Upper lobe of left lung (tissue), 4 donors: ENCODE results near the gene IL17RB.

ENCODE experiments used
- EP300 ChIP-seq, 4 donors: sonication (generic); formaldehyde crosslinking; IDR thresholded peaks; one replicate each; pipeline ENCODE4 v1.5.1; 2017; ENCODE audit warnings: antibody characterized with exemption in 4 of 4, control low read depth in 2 of 4
- POLR2A ChIP-seq, 4 donors: fragments of 450-650 bp; IDR thresholded peaks; one replicate each; pipeline ENCODE4 v1.5.1; 2016 to 2017; ENCODE audit warnings: antibody characterized with exemption in 4 of 4, mild to moderate bottlenecking in 2 of 4
- POLR2AphosphoS5 ChIP-seq, 2 donors: sonication (generic); formaldehyde crosslinking; IDR thresholded peaks; one replicate each; pipeline ENCODE4 v1.5.1; 2017; ENCODE audit warnings: antibody characterized with exemption in 2 of 2
- TF ChIP-seq, protein P1 (sequence below), 6 experiments: fragments of 450-650 bp in 4 of 6; fragments of 200-600 bp in 2 of 6; sonication (generic) in 2 of 6; IDR thresholded peaks; one replicate each; pipeline ENCODE4 v1.5.1; 2016 to 2019; ENCODE audit warnings: antibody characterized with exemption in 6 of 6

DNA sequence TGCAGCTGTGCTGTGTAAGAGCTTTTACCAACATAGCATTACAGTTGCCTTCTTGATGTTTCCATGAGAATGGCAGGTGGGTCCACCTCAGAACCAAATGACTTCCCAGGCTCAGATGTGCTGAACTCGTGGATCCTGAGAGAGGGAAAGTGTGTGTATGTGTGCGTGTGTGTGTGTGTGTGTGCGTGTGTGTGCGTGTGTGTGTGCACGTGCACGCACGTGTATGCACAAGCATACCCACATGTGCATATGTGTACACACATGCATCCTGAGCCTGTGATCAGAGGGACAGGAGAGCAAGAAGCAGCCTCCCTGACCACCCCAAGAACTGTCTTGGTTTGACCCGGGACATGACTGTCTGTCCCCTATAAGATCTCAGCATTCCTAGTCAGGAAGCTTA lies 48.2 kb upstream of the IL17RB start:
- TF ChIP-seq, protein P1, sequence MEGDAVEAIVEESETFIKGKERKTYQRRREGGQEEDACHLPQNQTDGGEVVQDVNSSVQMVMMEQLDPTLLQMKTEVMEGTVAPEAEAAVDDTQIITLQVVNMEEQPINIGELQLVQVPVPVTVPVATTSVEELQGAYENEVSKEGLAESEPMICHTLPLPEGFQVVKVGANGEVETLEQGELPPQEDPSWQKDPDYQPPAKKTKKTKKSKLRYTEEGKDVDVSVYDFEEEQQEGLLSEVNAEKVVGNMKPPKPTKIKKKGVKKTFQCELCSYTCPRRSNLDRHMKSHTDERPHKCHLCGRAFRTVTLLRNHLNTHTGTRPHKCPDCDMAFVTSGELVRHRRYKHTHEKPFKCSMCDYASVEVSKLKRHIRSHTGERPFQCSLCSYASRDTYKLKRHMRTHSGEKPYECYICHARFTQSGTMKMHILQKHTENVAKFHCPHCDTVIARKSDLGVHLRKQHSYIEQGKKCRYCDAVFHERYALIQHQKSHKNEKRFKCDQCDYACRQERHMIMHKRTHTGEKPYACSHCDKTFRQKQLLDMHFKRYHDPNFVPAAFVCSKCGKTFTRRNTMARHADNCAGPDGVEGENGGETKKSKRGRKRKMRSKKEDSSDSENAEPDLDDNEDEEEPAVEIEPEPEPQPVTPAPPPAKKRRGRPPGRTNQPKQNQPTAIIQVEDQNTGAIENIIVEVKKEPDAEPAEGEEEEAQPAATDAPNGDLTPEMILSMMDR (IDR thresholded peaks at IDR 0.05), result no peak
- no peak for TF ChIP-seq POLR2A (IDR thresholded peaks at IDR 0.05)
- no peak for TF ChIP-seq POLR2AphosphoS5 (IDR thresholded peaks at IDR 0.05)
- TF ChIP-seq EP300 (IDR thresholded peaks at IDR 0.05), result no peak
